KOPT-K1 (cell line): ENCODE measurements around the gene RCOR3.
"Not testable (repeated sequence)": the region's sequence is repeated elsewhere in the genome, so short reads cannot be mapped to it uniquely, and the experiment has no call there.

Source experiments
- H3K27ac ChIP-seq: fragments of 200-600 bp; sonication (generic); 2 replicates; pipeline ENCODE4 v1.5.1; 2016; ENCODE audit warnings: antibody characterized with exemption, mild to moderate bottlenecking, low read depth, low read length; ENCODE audit not compliant: poor library complexity, severe bottlenecking
- H3K36me3 ChIP-seq: fragments of 200-600 bp; sonication (generic); 2 replicates; pipeline ENCODE4 v1.5.1; 2017; ENCODE audit warnings: antibody characterized with exemption, mild to moderate bottlenecking, low read length, moderate library complexity; ENCODE audit not compliant: insufficient read depth
- H3K9me3 ChIP-seq: fragments of 200-600 bp; sonication (generic); 2 replicates; pipeline ENCODE4 v1.5.1; 2017; ENCODE audit warnings: antibody characterized with exemption, low read length, mild to moderate bottlenecking; ENCODE audit not compliant: insufficient read depth, poor library complexity, severe bottlenecking

The RCOR3 gene

DNA sequence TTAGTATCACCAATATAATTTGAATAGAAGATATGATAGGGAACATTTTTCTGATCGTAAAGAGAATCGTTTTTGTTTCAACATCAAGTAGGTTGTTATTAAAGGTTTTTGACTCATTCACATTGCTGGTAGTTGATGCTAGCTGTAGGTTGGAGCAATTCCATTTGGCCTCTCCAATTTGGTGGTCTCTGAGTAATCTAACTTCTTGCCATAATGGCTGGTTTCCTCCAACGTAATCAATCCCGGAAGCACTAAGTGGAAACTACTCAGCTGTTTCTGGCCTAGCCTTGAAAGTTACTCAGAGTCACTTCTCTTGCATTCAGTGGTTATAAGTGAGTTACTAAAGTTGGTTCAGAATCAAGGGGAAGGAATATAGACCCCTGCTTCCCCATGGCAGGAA lies 26.0 kb downstream of the RCOR3 start:
- Histone ChIP-seq H3K27ac (no peak overlapping the region), H3K9me3 (no peaks in the 10 kb centered on the region), H3K36me3 (peaks cover 87% of the 10 kb centered on the region)

DNA sequence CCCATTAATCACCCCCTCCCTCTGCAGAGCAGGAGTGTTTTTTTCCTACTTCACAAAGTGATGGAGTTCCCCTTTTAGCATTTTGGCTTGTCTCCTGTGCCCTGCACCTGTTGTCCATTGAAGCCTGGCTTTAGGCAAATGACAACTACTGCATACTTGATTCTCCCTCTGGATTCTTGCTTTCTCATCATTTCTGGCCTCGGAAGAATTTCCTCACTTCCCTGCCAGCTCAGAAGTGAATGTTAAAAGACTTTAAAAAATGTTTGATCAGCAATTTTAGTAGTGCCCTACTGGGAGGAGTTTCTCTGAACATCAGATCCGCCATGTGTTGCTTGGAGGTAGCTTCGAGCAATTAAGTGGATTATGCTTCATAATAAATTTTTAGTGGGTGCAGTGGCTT lies 28.1 kb downstream of the RCOR3 start:
- Histone ChIP-seq H3K36me3 (peaks cover 87% of the 10 kb centered on the region), H3K9me3 (no peaks in the 10 kb centered on the region), H3K27ac (no peak overlapping the region)

DNA sequence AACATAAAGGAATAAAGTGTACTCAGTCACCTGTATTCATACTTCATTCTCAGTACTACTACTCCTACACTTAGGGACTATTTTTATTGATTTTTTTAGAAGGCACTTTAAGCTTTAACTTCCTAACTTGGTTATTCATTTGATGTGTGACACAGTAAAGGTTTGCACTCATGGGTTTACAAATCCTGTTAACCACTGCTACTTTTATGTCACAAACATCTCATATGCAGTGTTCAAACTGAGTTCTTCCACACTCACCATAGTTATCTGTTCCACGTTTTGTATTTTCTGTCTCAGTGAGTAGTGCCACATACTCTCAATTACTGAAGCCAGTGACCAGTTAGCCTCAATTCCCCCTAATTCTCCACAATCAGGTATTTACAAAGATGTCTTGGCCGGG lies 33.2 kb downstream of the RCOR3 start:
- no peaks in the 10 kb centered on the region for H3K9me3 ChIP-seq
- no peak overlapping the region for H3K27ac ChIP-seq
- H3K36me3 ChIP-seq, result peaks cover 90% of the 10 kb centered on the region

DNA sequence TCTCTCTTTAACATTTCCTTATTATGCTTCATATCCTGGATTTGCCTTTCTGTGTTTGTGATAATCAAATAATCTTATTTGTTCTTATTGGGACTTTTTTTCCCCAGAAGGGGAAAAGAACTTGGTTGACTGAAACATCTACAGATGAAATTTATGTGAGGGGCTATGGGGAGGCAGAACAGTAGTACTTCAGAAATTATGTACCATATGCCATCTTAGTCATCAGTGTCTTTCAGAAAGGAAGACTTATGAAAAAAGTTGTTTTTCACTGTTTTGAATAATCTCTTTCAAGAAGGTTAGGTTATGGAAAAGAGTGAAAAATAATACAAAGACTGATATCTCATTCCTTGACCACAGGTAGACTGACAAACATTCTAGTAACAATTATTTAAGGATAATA lies 37.2 kb downstream of the RCOR3 start:
- peaks cover 90% of the 10 kb centered on the region for H3K36me3 ChIP-seq

DNA sequence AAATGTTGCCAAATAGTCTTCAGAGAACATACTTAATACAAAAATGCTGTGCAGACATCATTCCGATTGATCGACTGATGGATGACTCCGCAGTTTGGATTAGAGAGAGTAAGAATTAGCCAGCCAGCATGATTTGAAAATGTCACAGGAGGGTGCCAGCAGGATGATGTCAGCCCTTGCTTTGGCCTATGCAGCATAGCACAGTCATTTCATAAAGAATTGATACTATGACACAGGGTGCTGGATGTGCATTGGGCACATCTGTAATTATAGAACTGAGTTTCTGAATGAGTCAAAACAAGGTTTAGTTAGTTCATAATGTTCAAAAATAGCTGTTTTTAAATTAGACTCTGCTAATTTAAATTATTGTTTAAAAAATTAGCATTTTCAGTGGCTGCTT lies 45.9 kb downstream of the RCOR3 start:
- Histone ChIP-seq H3K27ac (no peak overlapping the region), H3K36me3 (peaks cover 73% of the 10 kb centered on the region), H3K9me3 (no peaks in the 10 kb centered on the region)

More for the DNA sequence above, 37.2 kb downstream of the RCOR3 start:
- Histone ChIP-seq H3K27ac (no peak overlapping the region), H3K9me3 (no peaks in the 10 kb centered on the region)

DNA sequence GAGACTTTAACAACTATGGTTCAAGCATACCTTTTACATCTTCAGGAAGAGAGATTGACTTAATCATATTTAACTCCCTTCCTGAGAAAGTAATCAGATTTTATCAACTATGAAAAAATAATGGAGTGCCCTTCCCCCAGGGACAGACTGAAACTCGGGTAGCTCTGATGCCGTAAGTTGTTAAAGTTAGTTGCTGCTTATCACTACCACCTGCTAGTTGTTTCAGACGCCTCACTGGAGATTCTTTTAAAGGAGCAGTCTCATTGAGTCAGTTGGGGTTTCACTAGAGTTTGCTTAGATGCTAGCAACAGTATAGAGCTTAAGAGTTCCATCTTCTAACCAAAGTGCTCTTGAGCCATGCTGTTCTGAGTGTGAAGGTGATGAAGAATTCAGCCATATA lies 50.5 kb downstream of the RCOR3 start:
- no peaks in the 10 kb centered on the region for H3K9me3 ChIP-seq
- peaks cover 63% of the 10 kb centered on the region for H3K36me3 ChIP-seq
- no peak overlapping the region for H3K27ac ChIP-seq

DNA sequence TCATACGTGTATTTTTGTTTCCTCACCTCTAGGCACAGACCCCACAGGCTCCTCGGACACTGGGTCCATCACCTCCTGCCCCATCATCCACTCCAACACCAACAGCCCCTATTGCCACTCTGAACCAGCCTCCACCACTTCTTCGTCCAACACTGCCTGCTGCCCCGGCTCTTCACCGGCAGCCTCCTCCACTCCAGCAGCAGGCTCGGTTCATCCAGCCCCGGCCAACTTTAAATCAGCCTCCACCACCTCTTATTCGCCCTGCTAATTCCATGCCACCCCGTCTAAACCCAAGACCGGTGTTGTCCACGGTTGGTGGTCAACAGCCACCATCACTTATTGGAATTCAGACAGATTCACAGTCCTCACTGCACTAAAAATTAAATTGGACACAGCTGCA lies 54.2 kb downstream of the RCOR3 start:
- H3K9me3 ChIP-seq, result no peaks in the 10 kb centered on the region
- H3K36me3 ChIP-seq, result peaks cover 61% of the 10 kb centered on the region
- H3K27ac ChIP-seq, result no peak overlapping the region

DNA sequence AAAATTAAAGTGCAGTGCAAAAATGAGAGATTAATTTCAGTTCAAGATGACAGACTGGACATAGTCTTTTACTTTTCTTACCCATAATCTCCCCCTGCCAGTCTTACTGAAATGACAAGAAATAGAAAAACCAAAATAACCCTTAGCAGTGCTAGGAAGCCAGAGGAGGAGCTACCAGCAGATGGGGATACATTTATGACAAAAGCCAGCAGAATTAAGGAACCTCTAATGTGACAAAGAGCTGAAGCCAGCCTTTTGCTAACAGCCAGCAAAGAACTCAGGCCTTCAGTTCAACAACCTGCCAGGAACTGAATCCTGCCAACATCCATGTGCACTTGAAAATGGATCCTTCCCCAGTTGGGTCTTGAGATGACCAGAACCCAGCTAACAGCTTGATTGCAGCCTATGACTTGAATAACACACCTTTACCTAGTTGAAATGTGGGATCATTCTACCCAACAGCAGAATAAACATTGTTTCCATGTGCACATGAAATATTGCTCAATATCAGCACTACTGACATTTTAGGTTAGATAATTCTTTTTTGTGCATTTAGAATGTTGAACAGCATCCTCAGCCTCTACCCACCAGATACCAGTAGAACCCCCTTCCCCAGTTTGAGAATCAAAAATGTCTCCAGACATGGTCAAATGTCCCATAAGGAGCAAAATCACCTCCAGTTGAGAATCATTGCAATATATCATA lies 59.6 kb downstream of the RCOR3 start:
- H3K27ac ChIP-seq, result no peak overlapping the region
- peaks cover 29% of the 10 kb centered on the region for H3K36me3 ChIP-seq
- no peaks in the 10 kb centered on the region for H3K9me3 ChIP-seq

DNA sequence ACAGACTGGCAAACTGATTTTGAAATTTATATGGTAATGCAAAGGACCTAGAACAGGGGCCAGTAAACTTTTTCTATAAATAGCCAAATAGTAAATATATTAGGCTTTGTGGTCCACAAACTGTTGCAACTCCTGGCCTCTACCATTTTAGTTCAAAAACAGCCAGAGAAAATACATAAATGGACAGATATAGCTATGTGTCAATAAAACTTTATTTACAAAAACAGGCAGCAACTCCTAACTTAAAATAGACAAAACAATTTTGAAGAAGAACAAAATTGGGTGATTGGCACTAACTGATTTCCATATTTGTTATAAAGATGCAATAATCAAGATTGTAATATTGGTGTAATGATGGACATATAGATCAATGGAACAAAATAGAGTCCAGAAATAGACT lies 60.7 kb downstream of the RCOR3 start:
- peaks cover 18% of the 10 kb centered on the region for H3K36me3 ChIP-seq
- H3K27ac ChIP-seq, result no peak overlapping the region
- no peaks in the 10 kb centered on the region for H3K9me3 ChIP-seq

DNA sequence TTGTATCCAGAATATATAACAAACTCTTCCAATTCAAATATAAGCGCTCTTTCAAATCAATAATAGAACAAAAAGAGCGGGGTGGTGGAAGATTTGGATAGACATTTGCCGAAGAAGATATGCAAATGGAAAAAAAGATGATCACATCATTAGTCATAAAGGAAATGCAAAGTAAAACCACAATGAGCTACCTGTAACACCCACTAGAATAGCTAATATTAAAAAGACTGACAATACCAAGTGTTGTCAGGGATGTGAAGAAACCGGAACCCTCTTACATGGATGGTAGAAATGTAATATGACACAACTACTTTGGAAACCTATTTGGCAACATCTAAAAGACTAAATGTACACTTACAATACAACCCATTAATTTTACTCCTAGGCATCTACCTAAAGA lies 61.8 kb downstream of the RCOR3 start:
- Histone ChIP-seq H3K9me3 (no peaks in the 10 kb centered on the region), H3K36me3 (peaks cover 7% of the 10 kb centered on the region; the same call in 1 of the 2 replicates), H3K27ac (no peak overlapping the region)

DNA sequence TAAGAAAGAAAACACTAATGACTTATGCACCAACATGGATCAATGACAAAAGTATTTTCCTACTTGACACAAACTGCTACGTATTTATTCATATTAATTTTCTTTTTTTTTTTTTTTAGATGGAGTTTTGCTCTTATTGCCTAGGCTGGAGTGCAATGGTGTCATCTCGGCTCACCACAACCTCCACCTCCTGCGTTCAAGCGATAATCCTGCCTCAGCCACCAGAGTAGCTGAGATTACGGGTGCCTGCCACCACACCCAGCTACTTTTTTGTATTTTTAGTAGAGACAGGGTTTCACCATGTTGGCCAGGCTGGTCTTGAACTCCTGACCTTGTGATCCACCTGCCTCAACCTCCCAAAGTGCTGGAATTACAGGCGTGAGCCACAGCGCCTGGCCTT lies 62.5 kb downstream of the RCOR3 start:
- not testable (repeated sequence) for H3K9me3 ChIP-seq, H3K36me3 ChIP-seq, H3K27ac ChIP-seq

DNA sequence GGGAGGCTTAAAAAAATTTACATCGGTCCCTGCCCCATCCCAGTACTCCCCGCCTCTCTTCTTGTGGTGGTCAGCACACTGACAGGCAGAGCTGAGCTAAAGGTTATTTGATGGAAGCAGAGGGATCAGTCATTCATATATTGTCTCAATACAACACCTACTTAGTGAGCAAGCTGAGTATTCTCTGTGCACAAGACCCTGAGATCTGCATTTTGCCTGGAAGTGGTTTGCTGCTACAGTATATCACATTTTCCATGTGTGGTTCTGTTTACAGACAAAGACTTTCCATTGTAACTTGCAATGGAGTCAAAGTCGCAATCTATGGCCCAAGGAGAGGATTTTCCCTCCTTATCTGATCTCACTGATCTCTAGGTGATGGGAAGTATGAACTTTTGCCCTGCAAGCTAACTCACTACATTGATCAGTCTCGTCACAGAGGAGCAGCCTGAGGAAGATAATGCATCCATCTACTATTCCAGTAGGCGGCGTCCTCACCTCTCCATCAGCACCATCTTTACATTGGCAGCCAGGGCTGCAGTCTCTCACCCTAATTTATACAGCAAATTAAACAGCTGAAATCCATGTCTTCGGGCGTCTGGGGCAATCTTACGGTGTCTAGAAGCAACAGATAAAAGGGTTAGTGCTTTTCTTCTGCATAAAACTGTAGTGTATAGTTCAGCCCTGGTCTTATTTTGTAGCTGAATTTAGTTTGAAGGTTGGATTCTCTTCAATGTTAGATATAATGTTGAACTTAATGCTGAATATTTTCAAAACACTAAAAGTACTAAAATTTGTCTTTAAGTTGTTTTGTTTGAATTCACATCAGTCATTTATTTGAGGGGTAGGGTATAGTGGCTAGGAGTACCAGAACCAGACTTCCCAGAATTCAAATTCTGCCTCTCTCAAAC lies 64.2 kb downstream of the RCOR3 start:
- Histone ChIP-seq H3K27ac (no peak overlapping the region), H3K9me3 (no peaks in the 10 kb centered on the region), H3K36me3 (no peaks in the 10 kb centered on the region)

DNA sequence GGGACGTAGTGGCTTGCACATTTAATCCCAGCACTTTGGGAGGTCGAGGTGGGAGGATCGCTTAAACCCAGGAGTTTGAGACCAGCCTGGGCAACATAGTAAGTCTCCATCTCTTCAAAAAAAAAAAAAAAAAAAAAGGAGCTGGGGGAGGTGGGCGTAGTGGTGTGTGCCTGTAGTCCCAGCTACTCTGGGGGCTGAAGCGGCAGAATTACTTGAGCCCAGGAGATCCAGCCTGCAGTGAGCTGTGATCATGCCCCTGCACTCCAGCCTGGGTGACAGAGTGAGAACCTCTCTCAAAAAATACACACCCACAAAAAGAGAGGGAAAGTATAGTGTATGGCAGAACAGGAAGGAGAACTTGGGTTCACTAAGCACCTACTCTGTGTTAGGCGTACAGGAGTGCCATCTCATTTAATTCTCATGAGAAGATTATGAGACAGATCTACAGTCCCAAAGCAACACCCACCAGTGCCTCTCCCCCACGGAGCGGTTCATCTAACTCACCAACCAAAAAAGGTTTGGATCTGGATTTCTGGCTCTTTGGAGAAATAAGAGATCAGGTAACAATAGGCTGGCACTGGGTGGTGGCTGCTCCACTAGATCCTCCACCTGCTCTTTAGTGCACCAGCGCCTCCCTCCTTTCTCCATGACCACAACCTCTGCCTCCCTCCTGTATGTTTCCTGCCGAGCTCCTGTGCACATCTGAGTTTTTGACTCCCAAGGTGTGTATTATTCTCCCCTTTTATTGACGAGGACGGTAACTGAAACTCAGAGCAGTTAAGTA lies 66.0 kb downstream of the RCOR3 start:
- peak overlapping the region; percentile 81 for H3K27ac ChIP-seq
- no peaks in the 10 kb centered on the region for H3K9me3 ChIP-seq
- H3K36me3 ChIP-seq, result no peaks in the 10 kb centered on the region

DNA sequence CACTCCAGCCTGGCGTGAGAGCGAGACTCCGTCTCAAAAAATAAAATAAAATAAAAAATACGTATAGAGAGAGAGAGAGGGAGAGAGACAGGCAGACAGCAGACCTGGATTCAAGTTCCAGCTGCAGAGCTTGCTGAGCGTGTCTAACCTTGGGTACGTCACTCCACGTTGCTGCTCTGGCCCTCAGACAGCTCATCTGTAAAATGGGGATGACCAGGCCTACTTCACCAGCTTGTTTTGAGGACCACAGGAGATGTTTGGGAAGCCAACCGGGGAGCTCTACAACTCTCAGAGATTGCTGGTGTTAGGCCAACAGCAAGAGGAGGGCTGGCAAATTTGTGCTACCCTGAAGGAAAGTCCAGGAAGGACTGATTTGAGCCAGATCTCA lies 67.0 kb downstream of the RCOR3 start:
- H3K27ac ChIP-seq, result peak overlapping the region; percentile 81

More for the DNA sequence above, 67.0 kb downstream of the RCOR3 start:
- H3K9me3 ChIP-seq, result no peaks in the 10 kb centered on the region
- 0 out of 2 replicates have a peak, but pooled peaks cover 6% of the 10 kb centered on the region for H3K36me3 ChIP-seq
